Endothelial cell (in vitro differentiated cells): ENCODE data around the gene EIF2D. TPM values are rescaled to one million over a fixed set of nuclear protein-coding genes. Genes with fewer than 3 reads are reported as not detected.

Experiments used
- DNase-seq: peaks from one replicate; pipeline ENCODE4 v3.0.0; 2021; ENCODE audit warnings: low spot score
- H3K27ac Mint-ChIP-seq: one replicate; pipeline ENCODE4 v1.8.0; 2021; ENCODE audit warnings: mixed read lengths, inconsistent platforms; ENCODE audit not compliant: unreplicated experiment
- H3K27me3 Mint-ChIP-seq: one replicate; pipeline ENCODE4 v1.8.0; 2021; ENCODE audit warnings: mild to moderate bottlenecking, moderate library complexity, mixed read lengths, inconsistent platforms; ENCODE audit not compliant: unreplicated experiment
- H3K36me3 Mint-ChIP-seq: one replicate; pipeline ENCODE4 v1.8.0; 2021; ENCODE audit warnings: mild to moderate bottlenecking, low read depth, mixed read lengths, inconsistent platforms; ENCODE audit not compliant: unreplicated experiment
- H3K4me1 Mint-ChIP-seq: one replicate; pipeline ENCODE4 v1.8.0; 2021; ENCODE audit warnings: mild to moderate bottlenecking, mixed read lengths, inconsistent platforms; ENCODE audit not compliant: unreplicated experiment
- H3K4me3 Mint-ChIP-seq: one replicate; pipeline ENCODE4 v1.8.0; 2021; ENCODE audit warnings: mild to moderate bottlenecking, mixed read lengths, inconsistent platforms; ENCODE audit not compliant: unreplicated experiment
- H3K9me3 Mint-ChIP-seq: one replicate; pipeline ENCODE4 v1.8.0; 2021; ENCODE audit warnings: mixed read lengths, inconsistent platforms; ENCODE audit not compliant: unreplicated experiment
- CTCF ChIP-seq: fragments of 200-600 bp; sonication (generic); IDR thresholded peaks from one replicate; pipeline ENCODE4 v1.5.0; 2021; ENCODE audit warnings: antibody characterized with exemption; ENCODE audit not compliant: unreplicated experiment
- total RNA-seq: library from RNA; stranded (reverse); fragmentation: NEBNext Ultra II Directional; extraction: Animal tissue kit (Norgen Biotek cat#: 25700); gene quantifications from one replicate; pipeline ENCODE4 v1.2.1, GENCODE V29; 2021; ENCODE audit not compliant: unreplicated experiment

Gene EIF2D
- total RNA-seq, 1 donor from 2014 or later: 32.7 TPM

- Mint-ChIP-seq H3K27me3 (peaks cover 6% of the 10 kb centered on the region), H3K9me3 (no peaks in the 10 kb centered on the region), H3K27ac (no peak overlapping the region), H3K4me1 (peaks cover 8% of the 10 kb centered on the region), H3K36me3 (no peaks in the 10 kb centered on the region), H3K4me3 (no peak overlapping the region)
- no peak for DNase-seq
- TF ChIP-seq CTCF: no peak
These were observed 31.7 kb downstream of the EIF2D start for GRCh38 chr1:206580438-206581113.

DNA sequence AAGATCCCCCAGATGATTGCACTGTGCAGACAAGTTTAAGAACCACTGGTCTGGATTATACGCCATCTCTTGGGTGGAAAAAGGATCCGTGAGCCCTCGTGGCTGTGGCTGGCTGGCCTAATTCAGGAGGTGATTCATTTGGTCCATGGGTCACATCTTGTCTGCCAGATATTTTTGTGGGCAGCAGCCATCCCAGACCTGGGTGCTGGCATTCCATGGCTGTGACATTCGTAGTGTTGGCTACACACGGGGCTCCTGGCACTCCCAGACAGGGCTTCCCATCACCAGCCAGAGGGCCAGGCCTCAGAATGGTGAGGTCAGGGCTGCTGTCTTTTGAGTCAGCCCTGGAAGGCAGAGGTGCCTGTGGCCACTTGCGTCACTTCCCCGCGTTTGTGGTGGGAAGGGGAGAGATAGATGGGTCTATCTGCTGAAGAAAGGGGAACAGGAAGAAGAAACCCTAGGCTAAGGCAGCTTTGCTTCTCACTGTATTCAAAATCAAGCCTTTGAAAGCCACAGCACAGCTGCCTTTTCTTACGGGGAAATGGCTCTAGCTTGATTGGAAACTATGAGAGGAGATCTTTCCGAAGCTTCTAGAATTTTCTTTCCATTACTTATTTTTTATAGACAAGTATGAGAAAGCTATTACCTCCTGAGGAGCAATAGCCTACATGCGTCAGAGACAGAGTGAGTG, 32.4 kb downstream of the EIF2D start:
- no peak for TF ChIP-seq CTCF
- Mint-ChIP-seq H3K4me3 (no peak overlapping the region), H3K27me3 (peaks cover 10% of the 10 kb centered on the region), H3K9me3 (no peaks in the 10 kb centered on the region), H3K36me3 (no peaks in the 10 kb centered on the region), H3K4me1 (peaks cover 14% of the 10 kb centered on the region), H3K27ac (no peak overlapping the region)
- no peak for DNase-seq

DNA sequence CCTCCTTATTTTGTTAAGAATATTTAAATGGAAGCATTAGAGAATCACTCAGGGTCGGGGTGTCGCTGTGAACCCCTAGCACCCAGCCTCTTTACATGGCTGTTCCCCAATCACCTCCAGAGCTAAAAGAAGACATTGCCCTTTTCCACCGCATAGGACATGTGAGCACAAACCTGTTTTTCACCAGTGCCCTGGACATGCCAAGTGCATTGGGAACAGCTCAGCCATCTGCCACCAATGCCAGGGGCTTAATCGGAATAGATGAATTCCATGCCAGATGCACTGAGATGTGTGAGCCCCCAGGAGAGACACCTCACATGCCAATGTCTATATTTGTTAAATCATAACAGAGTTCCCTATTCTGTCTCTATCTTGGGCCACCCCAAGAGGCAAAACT, 33.3 kb downstream of the EIF2D start:
- H3K4me3 Mint-ChIP-seq: no peak overlapping the region
- DNase-seq: no peak
- peaks cover 14% of the 10 kb centered on the region for H3K4me1 Mint-ChIP-seq
- no peak for TF ChIP-seq CTCF
- H3K27ac Mint-ChIP-seq: no peak overlapping the region
- peaks cover 10% of the 10 kb centered on the region for H3K27me3 Mint-ChIP-seq
- no peaks in the 10 kb centered on the region for H3K9me3 Mint-ChIP-seq
- no peaks in the 10 kb centered on the region for H3K36me3 Mint-ChIP-seq

DNA sequence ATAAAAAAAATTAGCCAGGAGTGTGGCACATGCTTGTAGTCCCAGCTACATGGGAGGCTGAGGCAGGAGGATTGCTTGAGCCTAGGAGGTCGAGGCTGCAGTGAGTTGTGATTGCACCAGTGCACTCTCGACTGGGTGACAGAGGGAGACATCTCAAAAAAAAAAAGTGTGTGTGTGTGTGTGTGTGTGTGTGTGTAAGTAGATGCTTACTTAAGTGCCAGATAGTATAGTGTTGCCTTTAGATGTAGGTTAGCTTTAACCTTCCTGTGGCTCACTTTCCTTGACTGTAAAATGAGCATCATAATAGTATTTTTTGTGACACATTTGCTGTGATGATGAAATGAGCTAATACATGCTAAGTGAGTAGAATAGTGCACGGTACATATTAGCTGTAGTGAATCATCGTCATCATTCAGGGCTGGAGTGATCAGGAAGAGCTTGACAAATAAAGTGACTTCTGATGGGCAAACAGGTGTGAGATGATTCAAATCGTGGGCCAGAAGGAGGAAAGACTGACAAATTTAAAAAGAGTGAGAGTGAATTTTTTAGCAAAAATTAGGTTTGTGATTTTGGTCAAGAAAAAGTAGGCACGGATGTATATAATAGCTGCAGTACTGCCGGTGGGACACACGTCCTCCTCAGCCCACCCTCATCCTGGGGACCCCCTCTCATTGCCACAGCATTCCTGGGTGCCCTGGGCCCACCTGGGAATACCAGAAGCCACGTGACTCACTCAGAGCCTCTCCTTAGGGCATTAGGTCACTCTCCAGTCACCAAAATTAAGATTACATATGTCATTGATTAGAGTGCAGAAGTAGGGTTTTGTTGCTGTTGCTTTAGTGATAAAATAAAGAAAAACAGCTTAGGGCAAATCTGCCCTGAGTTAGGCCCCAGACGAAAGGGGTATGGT, 33.9 kb downstream of the EIF2D start:
- Mint-ChIP-seq H3K4me1 (peaks cover 14% of the 10 kb centered on the region), H3K4me3 (no peak overlapping the region), H3K36me3 (no peaks in the 10 kb centered on the region), H3K27me3 (peaks cover 8% of the 10 kb centered on the region), H3K9me3 (no peaks in the 10 kb centered on the region), H3K27ac (no peak overlapping the region)
- no peak for DNase-seq
- TF ChIP-seq CTCF: no peak
